K562 (cell line): Measurements from ENCODE around the gene STARD8.

ENCODE experiments used
- KDM4B ChIP-seq, 2 experiments: fragments of 450-650 bp in 1 of 2; sonication (generic) in 1 of 2; IDR thresholded peaks; 2 replicates each; pipeline ENCODE4 v1.6.1; 2016 to 2017; ENCODE audit warnings: borderline replicate concordance in 2 of 2, antibody characterized with exemption in 1 of 2, low read depth in 1 of 2, mild to moderate bottlenecking in 1 of 2
- MXI1 ChIP-seq: IDR thresholded peaks from 2 replicates; pipeline ENCODE4 v1.6.1; 2011; ENCODE audit warnings: low read depth, mild to moderate bottlenecking, improper control_type of control experiment, low read length
- NR2C1 ChIP-seq, 2 experiments: fragments of 450-650 bp; IDR thresholded peaks; 2 replicates each; pipeline ENCODE4 v1.6.1; 2017; ENCODE audit warnings: mild to moderate bottlenecking in 2 of 2, antibody characterized with exemption in 1 of 2, inconsistent platforms in 1 of 2, missing compliant biosample characterization in 1 of 2, missing genetic modification characterization in 1 of 2
- RBBP5 ChIP-seq: fragments of 200-600 bp; sonication (generic); IDR thresholded peaks from 2 replicates; pipeline ENCODE4 v1.6.1; 2012; ENCODE audit warnings: borderline replicate concordance, mild to moderate bottlenecking, low read length, control low read depth, inconsistent platforms; ENCODE audit not compliant: insufficient read depth, poor library complexity, severe bottlenecking
- SNRNP70 ChIP-seq: fragments of 200-400 bp; formaldehyde crosslinking; optimal IDR thresholded peaks from 2 replicates; pipeline ENCODE3; 2017; ENCODE audit warnings: low read depth, low read length
- TF ChIP-seq, protein P1 (sequence below): fragments of 250-450 bp; sonication (Bioruptor Pico); IDR thresholded peaks from 2 replicates; pipeline ENCODE4 v1.5.1; 2021; ENCODE audit warnings: mild to moderate bottlenecking
- TF ChIP-seq, protein P2 (sequence below), 3 experiments: IDR thresholded peaks in 2 of 3; conservative IDR thresholded peaks in 1 of 3; 2 replicates each; pipeline ENCODE4 v1.5.1; 2011 to 2012; ENCODE audit warnings: low read length in 3 of 3, mild to moderate bottlenecking in 3 of 3, control low read depth in 2 of 3, improper control_type of control experiment in 1 of 3, inconsistent platforms in 1 of 3, low read depth in 1 of 3, mixed read lengths in 1 of 3, moderate library complexity in 1 of 3; ENCODE audit not compliant: insufficient read depth in 2 of 3

DNA sequence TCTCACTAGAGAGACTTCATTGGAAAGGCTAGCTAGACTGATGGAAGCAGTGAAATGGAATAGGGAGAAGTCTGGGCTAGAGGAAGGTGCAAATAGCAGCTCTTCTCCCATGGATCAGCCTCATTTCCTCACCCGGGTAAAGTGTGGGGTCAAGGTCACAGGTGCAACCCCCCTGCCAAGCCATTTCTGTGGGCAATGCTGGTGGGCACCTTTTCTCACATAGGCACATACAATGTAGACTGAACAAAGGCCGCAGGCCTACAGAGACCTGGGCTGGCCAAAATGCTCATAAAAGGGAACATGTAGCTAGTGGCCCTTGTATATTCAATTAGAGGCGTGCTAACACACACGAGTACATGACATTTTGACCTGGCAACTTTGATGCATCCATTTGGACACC lies 109.9 kb downstream of the STARD8 start:
- no peak for TF ChIP-seq MXI1
- TF ChIP-seq, protein P1, sequence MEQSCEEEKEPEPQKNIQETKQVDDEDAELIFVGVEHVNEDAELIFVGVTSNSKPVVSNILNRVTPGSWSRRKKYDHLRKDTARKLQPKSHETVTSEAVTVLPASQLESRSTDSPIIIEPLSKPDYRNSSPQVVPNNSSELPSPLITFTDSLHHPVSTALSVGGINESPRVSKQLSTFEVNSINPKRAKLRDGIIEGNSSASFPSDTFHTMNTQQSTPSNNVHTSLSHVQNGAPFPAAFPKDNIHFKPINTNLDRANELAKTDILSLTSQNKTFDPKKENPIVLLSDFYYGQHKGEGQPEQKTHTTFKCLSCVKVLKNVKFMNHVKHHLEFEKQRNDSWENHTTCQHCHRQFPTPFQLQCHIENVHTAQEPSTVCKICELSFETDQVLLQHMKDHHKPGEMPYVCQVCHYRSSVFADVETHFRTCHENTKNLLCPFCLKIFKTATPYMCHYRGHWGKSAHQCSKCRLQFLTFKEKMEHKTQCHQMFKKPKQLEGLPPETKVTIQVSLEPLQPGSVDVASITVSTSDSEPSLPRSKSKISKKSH (CRISPR knock-in tag): no peak
- TF ChIP-seq, protein P2, sequence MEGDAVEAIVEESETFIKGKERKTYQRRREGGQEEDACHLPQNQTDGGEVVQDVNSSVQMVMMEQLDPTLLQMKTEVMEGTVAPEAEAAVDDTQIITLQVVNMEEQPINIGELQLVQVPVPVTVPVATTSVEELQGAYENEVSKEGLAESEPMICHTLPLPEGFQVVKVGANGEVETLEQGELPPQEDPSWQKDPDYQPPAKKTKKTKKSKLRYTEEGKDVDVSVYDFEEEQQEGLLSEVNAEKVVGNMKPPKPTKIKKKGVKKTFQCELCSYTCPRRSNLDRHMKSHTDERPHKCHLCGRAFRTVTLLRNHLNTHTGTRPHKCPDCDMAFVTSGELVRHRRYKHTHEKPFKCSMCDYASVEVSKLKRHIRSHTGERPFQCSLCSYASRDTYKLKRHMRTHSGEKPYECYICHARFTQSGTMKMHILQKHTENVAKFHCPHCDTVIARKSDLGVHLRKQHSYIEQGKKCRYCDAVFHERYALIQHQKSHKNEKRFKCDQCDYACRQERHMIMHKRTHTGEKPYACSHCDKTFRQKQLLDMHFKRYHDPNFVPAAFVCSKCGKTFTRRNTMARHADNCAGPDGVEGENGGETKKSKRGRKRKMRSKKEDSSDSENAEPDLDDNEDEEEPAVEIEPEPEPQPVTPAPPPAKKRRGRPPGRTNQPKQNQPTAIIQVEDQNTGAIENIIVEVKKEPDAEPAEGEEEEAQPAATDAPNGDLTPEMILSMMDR (IDR thresholded peaks at IDR 0.05 in 2 of 3, conservative IDR thresholded peaks at IDR 0.05 in 1 of 3; ENCODE audit: insufficient read depth in 2 of 3, low read depth in 1 of 3, low read length in 3 of 3): no peak
- TF ChIP-seq NR2C1 (IDR thresholded peaks at IDR 0.05): no peak
- TF ChIP-seq NR2C1 (tag; IDR thresholded peaks at IDR 0.05): no peak
- no peak for TF ChIP-seq KDM4B (IDR thresholded peaks at IDR 0.05; ENCODE audit: borderline replicate concordance in 2 of 2, low read depth in 1 of 2)
- TF ChIP-seq RBBP5: no peak
- TF ChIP-seq SNRNP70: no peak
